GM13976 (cell line): Measurements from ENCODE around the gene OR9A2.

Experiments used
- DNase-seq: peaks from one replicate; pipeline ENCODE4 v3.0.0; 2012; ENCODE audit warnings: low spot score
- in situ Hi-C: fragments of 300-500 bp; cut with MboI; formaldehyde crosslinking; loops from one replicate; pipeline ENCODE4 v1.12.0; 2022; ENCODE audit warnings: low sequenced_read_pairs, mixed read lengths, inconsistent platforms; ENCODE audit not compliant: unreplicated experiment
- TF ChIP-seq, protein P1 (sequence below): IDR thresholded peaks from 2 replicates; pipeline ENCODE4 v1.5.1; 2012; ENCODE audit warnings: borderline replicate concordance, mild to moderate bottlenecking; ENCODE audit not compliant: insufficient read depth; ENCODE audit errors: extremely low read depth, missing control alignments, control extremely low read depth

OR9A2 gene

DNA sequence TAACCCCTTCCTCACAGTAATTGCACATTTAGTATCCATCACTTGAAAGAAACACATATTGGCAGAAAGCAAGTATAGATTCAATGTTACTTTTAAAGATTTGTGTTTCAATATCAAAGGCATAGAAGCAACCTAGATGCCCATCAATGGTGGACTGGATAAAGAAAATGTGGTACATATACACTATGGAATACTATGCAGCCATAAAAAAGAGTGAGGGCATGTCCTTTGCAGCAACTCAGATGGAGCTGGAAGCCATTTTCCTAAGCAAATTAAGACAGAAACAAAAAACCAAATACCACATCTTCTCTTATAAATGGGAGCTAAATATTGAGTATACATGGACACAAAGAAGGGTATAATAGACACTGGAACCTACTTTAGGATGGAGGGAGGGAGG, 28.8 kb upstream of the OR9A2 start:
- DNase-seq = no peak
- in situ Hi-C loops = no loop called here
- TF ChIP-seq, protein P1, sequence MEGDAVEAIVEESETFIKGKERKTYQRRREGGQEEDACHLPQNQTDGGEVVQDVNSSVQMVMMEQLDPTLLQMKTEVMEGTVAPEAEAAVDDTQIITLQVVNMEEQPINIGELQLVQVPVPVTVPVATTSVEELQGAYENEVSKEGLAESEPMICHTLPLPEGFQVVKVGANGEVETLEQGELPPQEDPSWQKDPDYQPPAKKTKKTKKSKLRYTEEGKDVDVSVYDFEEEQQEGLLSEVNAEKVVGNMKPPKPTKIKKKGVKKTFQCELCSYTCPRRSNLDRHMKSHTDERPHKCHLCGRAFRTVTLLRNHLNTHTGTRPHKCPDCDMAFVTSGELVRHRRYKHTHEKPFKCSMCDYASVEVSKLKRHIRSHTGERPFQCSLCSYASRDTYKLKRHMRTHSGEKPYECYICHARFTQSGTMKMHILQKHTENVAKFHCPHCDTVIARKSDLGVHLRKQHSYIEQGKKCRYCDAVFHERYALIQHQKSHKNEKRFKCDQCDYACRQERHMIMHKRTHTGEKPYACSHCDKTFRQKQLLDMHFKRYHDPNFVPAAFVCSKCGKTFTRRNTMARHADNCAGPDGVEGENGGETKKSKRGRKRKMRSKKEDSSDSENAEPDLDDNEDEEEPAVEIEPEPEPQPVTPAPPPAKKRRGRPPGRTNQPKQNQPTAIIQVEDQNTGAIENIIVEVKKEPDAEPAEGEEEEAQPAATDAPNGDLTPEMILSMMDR = no peak

DNA sequence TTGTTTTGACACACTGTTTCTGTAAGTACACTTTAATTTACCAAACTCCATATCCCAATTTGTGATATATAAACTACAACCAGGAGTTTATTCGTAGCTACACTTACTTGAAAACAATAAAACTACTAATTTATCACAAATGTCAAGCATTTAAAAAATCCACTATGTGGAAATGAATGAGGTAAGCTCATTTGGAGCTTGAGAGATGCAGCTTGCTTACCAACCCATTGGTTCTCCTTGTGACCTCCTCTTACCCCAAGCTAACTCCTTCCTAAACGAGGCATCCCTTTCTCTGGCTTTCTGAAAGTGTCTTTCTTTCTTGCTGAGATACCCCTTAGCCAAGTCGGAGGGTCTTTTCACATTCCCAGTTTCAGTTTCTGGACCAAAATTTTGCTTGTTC, 27.7 kb upstream of the OR9A2 start:
- no peak for DNase-seq
- TF ChIP-seq, protein P1 = no peak
- in situ Hi-C loops = no loop called here

DNA sequence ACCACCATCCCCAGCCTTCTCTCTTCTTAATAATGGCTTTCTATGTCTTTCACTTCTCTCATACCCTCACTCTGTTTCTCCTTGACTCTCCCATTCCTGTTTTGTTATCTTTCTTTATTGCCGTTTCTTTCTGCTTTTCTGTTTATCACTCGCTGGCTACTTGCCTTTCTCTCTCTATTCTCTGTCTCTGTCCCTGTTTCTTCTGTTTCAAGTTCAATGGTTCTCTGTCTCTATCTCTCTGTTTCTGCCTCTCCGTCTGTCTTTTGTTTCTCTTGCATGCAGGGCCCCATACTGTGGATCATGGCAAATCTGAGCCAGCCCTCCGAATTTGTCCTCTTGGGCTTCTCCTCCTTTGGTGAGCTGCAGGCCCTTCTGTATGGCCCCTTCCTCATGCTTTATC, 25.1 kb upstream of the OR9A2 start, which contains the start of gene OR6V1:
Gene OR6V1 (plus strand): TSS at position 301 of the 400 bp plus-strand sequence. CDS start 0 bp downstream, at position 301.
- TF ChIP-seq, protein P1 = no peak
- in situ Hi-C loops = no loop called here
- no peak for DNase-seq

DNA sequence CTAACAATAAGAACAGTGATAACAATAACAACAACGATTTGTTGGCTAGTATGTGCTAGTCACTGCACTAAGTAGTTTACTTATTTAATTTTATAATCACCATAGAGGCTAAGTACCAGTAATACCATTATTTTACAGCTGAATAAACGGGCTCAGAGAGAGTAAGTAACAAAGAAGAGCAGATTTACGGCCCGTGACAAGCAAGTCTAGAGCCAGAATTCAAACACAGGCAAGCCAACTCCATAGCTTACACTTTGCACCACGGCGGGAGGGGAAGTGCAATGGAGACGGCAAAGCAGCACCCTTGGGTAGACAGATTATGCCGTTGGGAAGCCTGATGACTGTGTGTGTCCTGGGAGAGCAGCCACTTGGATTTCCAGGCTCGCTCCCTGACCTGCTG, 24.0 kb upstream of the OR9A2 start:
- in situ Hi-C loops = no loop called here
- TF ChIP-seq, protein P1 = no peak
- no peak for DNase-seq

DNA sequence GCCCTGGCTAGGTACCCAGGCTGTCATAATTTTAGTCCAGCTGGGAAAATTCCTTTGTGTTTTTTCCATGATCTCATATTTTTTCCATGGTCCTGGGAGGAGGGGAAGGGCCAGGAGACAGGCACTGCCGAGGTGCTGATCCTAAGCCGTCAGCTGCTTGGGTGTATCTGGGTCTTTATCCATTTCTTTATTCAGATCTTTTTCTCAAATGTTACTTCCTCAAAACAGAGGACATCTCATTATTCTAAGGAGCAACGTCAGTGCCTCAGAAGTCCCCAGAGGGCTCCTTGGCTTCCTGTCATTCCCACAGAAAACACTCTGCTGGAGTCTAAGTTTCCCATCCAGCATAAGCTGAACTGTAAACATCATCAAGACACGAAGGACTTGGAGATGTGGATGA, 22.4 kb upstream of the OR9A2 start:
- no peak for DNase-seq
- in situ Hi-C loops = no loop called here
- TF ChIP-seq, protein P1 = no peak

DNA sequence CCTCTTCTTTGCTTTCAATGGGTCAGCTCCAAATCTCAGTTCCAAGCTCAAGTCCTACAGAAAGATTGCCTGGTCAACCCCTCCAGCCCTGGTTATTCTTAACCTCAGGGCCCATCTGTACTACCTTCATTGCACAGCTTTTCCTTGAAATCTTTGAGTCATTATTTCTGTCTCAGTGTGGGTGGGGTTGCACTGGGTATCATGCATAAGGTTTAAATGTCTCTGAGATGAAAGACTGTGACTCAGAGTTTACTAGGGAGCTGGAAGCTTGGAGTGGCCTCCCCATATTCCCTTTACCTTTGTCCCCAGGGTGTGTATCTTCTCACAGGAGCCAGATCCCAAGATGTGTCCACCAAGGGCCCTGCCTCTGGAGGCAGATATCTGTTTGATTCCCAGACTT, 21.9 kb upstream of the OR9A2 start:
- in situ Hi-C loops = no loop called here
- no peak for DNase-seq
- TF ChIP-seq, protein P1 = no peak

DNA sequence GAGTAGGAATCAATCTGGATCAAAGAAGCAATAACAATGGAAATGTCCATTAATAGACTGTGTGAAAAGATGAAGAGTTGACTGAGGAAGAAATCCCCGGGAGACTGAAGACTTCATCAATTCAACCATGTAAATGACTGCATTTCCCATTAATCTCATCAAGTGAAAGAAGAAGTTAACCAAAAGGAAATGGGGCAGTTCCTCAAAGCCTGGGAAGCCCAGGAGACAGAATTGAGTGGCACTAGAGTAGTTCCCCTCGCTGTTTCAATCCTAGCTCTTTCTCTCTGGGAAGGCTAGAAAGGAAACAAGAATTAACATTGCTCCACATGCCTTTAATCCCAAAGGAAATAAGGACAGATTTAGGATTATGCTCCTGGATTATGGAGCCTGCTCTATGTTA, 20.4 kb upstream of the OR9A2 start:
- in situ Hi-C loops = no loop called here
- TF ChIP-seq, protein P1 = no peak
- DNase-seq = no peak
